Upper lobe of left lung (tissue), 6 donors: ENCODE results near the gene EYA3. TPM values are rescaled to one million over a fixed set of nuclear protein-coding genes. Genes with fewer than 3 reads are reported as not detected.

Experiments used
- ATAC-seq, 2 donors: fragments of 200-7000 bp; cut with Tn5 transposase; one replicate each; pipeline ENCODE4 v1.9.1; 2022; ENCODE audit warnings: mild to moderate bottlenecking in 2 of 2, moderate library complexity in 2 of 2; ENCODE audit not compliant: low FRiP score in 2 of 2
- DNase-seq, 2 donors: peaks; one replicate each; pipeline ENCODE4 v3.0.0-alpha.2; 2019 to 2020
- H3K27ac ChIP-seq, 4 donors: fragments of 200-600 bp; sonication (generic); one replicate each; pipeline ENCODE4 v1.5.1; 2016 to 2019
- H3K27me3 ChIP-seq, 4 donors: fragments of 200-600 bp; sonication (generic); one replicate each; pipeline ENCODE4 v1.5.1; 2017 to 2019
- H3K36me3 ChIP-seq, 4 donors: fragments of 200-600 bp; sonication (generic); one replicate each; pipeline ENCODE4 v1.5.1; 2016 to 2019
- H3K4me1 ChIP-seq, 4 donors: fragments of 200-600 bp; sonication (generic); one replicate each; pipeline ENCODE4 v1.5.1; 2018 to 2019
- H3K4me3 ChIP-seq, 4 donors: fragments of 200-600 bp; sonication (generic); one replicate each; pipeline ENCODE4 v1.5.1; 2017 to 2019; ENCODE audit warnings: mild to moderate bottlenecking in 2 of 4, moderate library complexity in 1 of 4
- H3K9me3 ChIP-seq, 4 donors: fragments of 200-600 bp; sonication (generic); one replicate each; pipeline ENCODE4 v1.5.1; 2018 to 2019
- EP300 ChIP-seq, 4 donors: sonication (generic); formaldehyde crosslinking; IDR thresholded peaks; one replicate each; pipeline ENCODE4 v1.5.1; 2017; ENCODE audit warnings: antibody characterized with exemption in 4 of 4, control low read depth in 2 of 4
- POLR2A ChIP-seq, 4 donors: fragments of 450-650 bp; IDR thresholded peaks; one replicate each; pipeline ENCODE4 v1.5.1; 2016 to 2017; ENCODE audit warnings: antibody characterized with exemption in 4 of 4, mild to moderate bottlenecking in 2 of 4
- POLR2AphosphoS5 ChIP-seq, 2 donors: sonication (generic); formaldehyde crosslinking; IDR thresholded peaks; one replicate each; pipeline ENCODE4 v1.5.1; 2017; ENCODE audit warnings: antibody characterized with exemption in 2 of 2
- WGBS, 2 donors: methylation state at CpG; one replicate each; pipeline ENCODE4 v1.1.5; 2017 to 2018; 5-methylcytosine and 5-hydroxymethylcytosine counted together
- total RNA-seq, 6 donors: library from RNA; depleted of rRNA in 4 of 6; stranded (reverse); fragments of >200 nt in 4 of 6; gene quantifications; one replicate each; pipeline versions ENCODE4 v1.1.0 to v1.2.1, GENCODE V29; 2016 to 2021
- TF ChIP-seq, protein P1 (sequence below), 6 experiments: fragments of 450-650 bp in 4 of 6; fragments of 200-600 bp in 2 of 6; sonication (generic) in 2 of 6; IDR thresholded peaks; one replicate each; pipeline ENCODE4 v1.5.1; 2016 to 2019; ENCODE audit warnings: antibody characterized with exemption in 6 of 6
- donor health status: DM: no; HTN: no; CAD: no; lungs with moderate emphysema.
- donor health status: DM: no; HTN: yes; CAD: no; lungs with severe emphysema.

EYA3 gene
- total RNA-seq, 6 donors from 2014 or later: 15.9 to 23.4 (median 22.0) TPM

DNA sequence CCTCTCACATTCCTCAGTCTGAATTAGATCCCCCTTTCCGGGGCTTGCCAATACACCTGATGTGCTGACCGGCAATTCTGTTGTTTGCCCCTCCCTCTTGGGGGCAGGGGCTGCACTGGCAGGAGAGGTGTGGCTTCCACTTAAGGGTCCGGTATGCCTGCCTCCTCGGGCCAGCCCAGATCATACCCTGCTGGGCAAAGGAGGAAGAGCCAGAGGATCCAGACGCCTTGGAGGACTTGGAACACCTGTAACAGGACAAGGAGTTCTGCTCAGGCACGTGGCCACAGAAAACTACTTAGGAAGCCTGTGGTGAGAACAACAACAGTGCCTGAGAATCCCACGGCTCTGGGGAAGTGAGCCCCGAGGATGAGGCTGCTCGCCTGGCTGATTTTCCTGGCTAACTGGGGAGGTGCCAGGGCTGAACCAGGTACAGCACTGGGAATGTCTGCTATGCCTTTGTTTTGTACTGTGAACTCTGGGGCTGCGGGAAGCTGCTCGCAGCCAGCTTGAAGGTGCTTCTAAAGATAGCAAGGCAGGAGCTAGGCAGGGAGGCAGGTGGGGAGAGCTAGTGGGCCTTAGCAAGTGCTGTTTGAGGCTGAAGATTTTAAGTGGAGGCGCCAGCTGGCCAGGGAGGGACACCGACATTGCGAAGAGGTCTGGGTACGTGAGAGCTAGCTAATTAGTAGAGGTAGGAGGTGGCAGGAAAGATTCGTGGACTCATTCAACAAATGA, 153.4 kb downstream of the EYA3 start, which contains the start of gene SMPDL3B:
TSS of gene SMPDL3B (plus strand) at position 183 of the 732 bp plus-strand sequence. CDS start at position 367, 184 bp downstream.
- H3K27me3 ChIP-seq: no peaks in the 10 kb centered on the region
- peak in 1 of 4 donors; percentile 61 for TF ChIP-seq POLR2A (IDR thresholded peaks at IDR 0.05)
- TF ChIP-seq, protein P1, sequence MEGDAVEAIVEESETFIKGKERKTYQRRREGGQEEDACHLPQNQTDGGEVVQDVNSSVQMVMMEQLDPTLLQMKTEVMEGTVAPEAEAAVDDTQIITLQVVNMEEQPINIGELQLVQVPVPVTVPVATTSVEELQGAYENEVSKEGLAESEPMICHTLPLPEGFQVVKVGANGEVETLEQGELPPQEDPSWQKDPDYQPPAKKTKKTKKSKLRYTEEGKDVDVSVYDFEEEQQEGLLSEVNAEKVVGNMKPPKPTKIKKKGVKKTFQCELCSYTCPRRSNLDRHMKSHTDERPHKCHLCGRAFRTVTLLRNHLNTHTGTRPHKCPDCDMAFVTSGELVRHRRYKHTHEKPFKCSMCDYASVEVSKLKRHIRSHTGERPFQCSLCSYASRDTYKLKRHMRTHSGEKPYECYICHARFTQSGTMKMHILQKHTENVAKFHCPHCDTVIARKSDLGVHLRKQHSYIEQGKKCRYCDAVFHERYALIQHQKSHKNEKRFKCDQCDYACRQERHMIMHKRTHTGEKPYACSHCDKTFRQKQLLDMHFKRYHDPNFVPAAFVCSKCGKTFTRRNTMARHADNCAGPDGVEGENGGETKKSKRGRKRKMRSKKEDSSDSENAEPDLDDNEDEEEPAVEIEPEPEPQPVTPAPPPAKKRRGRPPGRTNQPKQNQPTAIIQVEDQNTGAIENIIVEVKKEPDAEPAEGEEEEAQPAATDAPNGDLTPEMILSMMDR (IDR thresholded peaks at IDR 0.05): peak in 4 of 6 experiments; percentile 32 to 60 (median 38)
- no peak for TF ChIP-seq EP300 (IDR thresholded peaks at IDR 0.05)
- peak in 1 of 2 donors; percentile 65 for TF ChIP-seq POLR2AphosphoS5 (IDR thresholded peaks at IDR 0.05)
- H3K36me3 ChIP-seq: no peaks in the 10 kb centered on the region
- DNase-seq (peak in 1 of 2 donors; percentile 92), ATAC-seq (peak; percentile 67 to 95)
- WGBS, 2 donors: 5 to 16% methylated on average over 13 to 16 of the region's 16 CpGs
- peaks cover 0 to 14% (median 9%) of the 10 kb centered on the region in 4 donors for H3K4me1 ChIP-seq
- H3K27ac ChIP-seq: peak within 1 kb of the TSS in 3 of 4 donors; percentile 48 to 68 (median 52)
- H3K9me3 ChIP-seq: no peaks in the 10 kb centered on the region
- H3K4me3 ChIP-seq: peak within 1 kb of the TSS in 3 of 4 donors; percentile 36 to 50 (median 36)

DNA sequence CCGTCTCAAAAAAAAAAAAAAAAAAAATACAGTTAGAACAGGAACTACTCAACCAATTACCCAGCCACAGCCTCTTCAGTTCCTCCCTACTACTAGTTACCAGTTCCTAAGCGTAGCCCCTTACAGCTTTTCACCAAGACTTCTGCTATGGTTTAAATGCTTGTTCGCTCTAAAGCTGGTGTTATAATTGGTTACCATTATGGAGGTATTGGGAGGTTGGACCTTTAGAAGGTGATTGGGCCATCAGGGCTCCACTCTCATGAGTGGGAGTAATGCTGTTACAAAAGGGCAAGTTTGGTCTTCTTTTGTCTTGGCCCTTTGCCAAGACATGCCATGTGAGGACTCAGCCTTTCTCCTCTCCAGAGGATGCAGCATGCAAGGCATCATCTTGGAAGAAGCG, 156.7 kb downstream of the EYA3 start:
- no peaks in the 10 kb centered on the region for H3K9me3 ChIP-seq
- peaks cover 0 to 14% (median 9%) of the 10 kb centered on the region in 4 donors for H3K4me1 ChIP-seq
- no peak overlapping the region for H3K27ac ChIP-seq
- no peak for DNase-seq
- H3K27me3 ChIP-seq: no peaks in the 10 kb centered on the region
- no peaks in the 10 kb centered on the region for H3K36me3 ChIP-seq
- ATAC-seq: peak in 1 of 2 donors; percentile 49
- 74 to 75% methylated on average over 4 of the region's 4 CpGs for WGBS, 2 donors
- TF ChIP-seq POLR2A (IDR thresholded peaks at IDR 0.05) (no peak), POLR2AphosphoS5 (IDR thresholded peaks at IDR 0.05) (no peak), EP300 (IDR thresholded peaks at IDR 0.05) (no peak)
- TF ChIP-seq, protein P1 (IDR thresholded peaks at IDR 0.05): no peak
- no peak overlapping the region for H3K4me3 ChIP-seq

DNA sequence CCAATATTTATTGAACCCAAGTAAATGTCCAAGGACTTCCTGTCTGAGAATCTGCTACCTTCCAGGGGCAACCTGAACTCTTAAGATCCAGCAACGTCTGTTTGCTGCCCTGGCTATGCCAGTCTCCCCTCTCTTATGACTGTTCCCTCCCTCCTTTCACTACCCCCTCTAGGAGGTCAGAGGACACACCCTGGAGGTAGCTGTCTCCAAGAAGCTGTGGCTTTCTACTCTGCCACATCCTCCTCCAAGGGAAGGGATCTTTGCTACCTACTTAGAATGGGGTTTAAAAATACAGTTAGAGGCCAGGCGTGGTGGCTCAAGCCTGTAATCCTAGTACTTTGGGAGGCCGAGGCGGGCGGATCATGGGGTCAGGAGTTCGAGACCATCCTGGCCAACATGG, 157.2 kb downstream of the EYA3 start:
- H3K27ac ChIP-seq: no peak overlapping the region
- H3K27me3 ChIP-seq: no peaks in the 10 kb centered on the region
- TF ChIP-seq, protein P1 (IDR thresholded peaks at IDR 0.05): no peak
- TF ChIP-seq POLR2AphosphoS5 (IDR thresholded peaks at IDR 0.05) (no peak), POLR2A (IDR thresholded peaks at IDR 0.05) (no peak), EP300 (IDR thresholded peaks at IDR 0.05) (no peak)
- H3K36me3 ChIP-seq: no peaks in the 10 kb centered on the region
- ATAC-seq (no peak), DNase-seq (no peak)
- 90 to 92% methylated on average over 6 of the region's 6 CpGs for WGBS, 2 donors
- peaks cover 0 to 14% (median 9%) of the 10 kb centered on the region in 4 donors for H3K4me1 ChIP-seq
- no peak overlapping the region for H3K4me3 ChIP-seq
- H3K9me3 ChIP-seq: no peaks in the 10 kb centered on the region

DNA sequence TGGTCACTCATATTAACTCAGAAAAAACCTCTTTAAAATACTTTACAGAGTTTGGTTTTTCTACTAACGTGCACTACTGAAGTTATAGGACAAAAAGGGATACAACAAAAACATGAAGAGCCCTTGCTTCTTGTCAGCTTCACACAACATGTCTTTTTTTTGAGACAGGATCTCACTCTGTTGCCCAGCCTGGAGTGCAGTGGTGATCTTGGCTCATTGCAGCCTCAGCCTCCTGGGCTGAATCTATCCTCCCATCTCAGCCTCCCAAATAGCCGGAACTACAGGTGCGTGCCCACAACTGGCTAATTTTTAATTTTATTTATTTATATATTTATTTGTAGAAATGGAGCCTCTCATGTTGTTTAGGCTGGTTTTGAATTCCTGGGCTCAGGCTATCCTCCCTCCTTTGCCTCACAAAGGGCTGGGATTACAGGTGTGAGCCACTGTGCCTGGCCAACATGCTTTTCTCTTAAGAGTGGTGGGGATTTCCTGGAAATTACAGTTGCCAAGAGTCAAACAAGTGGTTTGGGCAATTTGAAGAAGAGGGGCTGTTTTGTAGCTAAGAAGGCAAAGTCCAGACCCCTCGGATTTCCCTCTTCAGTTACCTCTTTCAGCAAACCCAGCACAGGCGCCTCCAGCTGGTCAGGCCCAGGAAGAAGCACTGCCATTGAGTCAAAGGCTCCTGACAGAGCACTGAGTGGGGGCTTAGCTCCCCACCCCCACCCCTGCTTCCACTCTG, 160.0 kb downstream of the EYA3 start:
- ATAC-seq (no peak), DNase-seq (peak in 1 of 2 donors; percentile 21)
- Histone ChIP-seq H3K36me3 (no peaks in the 10 kb centered on the region), H3K27ac (no peak overlapping the region), H3K4me3 (no peak overlapping the region), H3K9me3 (no peaks in the 10 kb centered on the region), H3K4me1 (no peaks in the 10 kb centered on the region), H3K27me3 (no peaks in the 10 kb centered on the region)
- 66 to 70% methylated on average over 5 of the region's 5 CpGs for WGBS, 2 donors
- TF ChIP-seq POLR2A (IDR thresholded peaks at IDR 0.05) (no peak), EP300 (IDR thresholded peaks at IDR 0.05) (no peak), POLR2AphosphoS5 (IDR thresholded peaks at IDR 0.05) (no peak)

DNA sequence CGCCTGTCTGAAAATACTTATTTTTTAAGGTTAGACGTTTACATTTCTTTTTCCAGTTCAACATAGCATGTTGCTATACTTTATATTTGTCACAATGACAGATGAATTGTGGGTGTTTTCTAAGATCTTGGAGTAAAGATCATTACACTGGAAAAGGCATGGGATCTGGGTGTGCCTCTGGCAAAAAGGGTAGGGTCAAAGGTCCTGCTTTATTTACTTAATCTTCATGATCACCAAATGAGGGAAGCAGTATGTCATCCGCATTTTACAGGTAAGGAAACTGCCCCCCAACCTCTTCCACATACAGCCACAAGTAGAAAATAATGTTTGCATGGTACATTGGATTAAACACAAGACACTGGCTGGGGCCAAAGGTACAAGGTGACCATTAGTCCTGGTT, 166.1 kb downstream of the EYA3 start:
- no peaks in the 10 kb centered on the region for H3K9me3 ChIP-seq
- DNase-seq (no peak), ATAC-seq (no peak)
- H3K27ac ChIP-seq: no peak overlapping the region
- H3K36me3 ChIP-seq: no peaks in the 10 kb centered on the region
- WGBS, 2 donors: 79 to 82% methylated on average over 3 of the region's 3 CpGs
- H3K27me3 ChIP-seq: no peaks in the 10 kb centered on the region
- H3K4me3 ChIP-seq: no peak overlapping the region
- H3K4me1 ChIP-seq: no peaks in the 10 kb centered on the region
- TF ChIP-seq EP300 (IDR thresholded peaks at IDR 0.05): no peak
- TF ChIP-seq POLR2A (IDR thresholded peaks at IDR 0.05): no peak
- TF ChIP-seq POLR2AphosphoS5 (IDR thresholded peaks at IDR 0.05): no peak
- TF ChIP-seq, protein P1 (IDR thresholded peaks at IDR 0.05): no peak
